SK-N-SH treated with all-trans-retinoic acid at 6 μM for 48 hours (cell line): ENCODE measurements around the gene CHRM4.

ENCODE experiments used
- ATAC-seq: fragments of 200-7000 bp; cut with Tn5 transposase; 3 replicates; pipeline ENCODE4 v1.9.1; 2020; ENCODE audit warnings: mild to moderate bottlenecking, moderate library complexity
- ARNTL ChIP-seq: fragments of 450-650 bp; formaldehyde crosslinking; IDR thresholded peaks from 2 replicates; pipeline ENCODE4 v1.5.0; 2020; ENCODE audit warnings: low read depth, mild to moderate bottlenecking, moderate library complexity, borderline replicate concordance
- BACH2 ChIP-seq: fragments of 250-450 bp; sonication (Bioruptor Pico); IDR thresholded peaks from 2 replicates; pipeline ENCODE4 v1.9.0; 2021; ENCODE audit warnings: mild to moderate bottlenecking, borderline replicate concordance
- CSDC2 ChIP-seq: fragments of 250-450 bp; sonication (Bioruptor Pico); IDR thresholded peaks from 2 replicates; pipeline ENCODE4 v1.5.0; 2020; ENCODE audit warnings: mild to moderate bottlenecking, moderate library complexity
- ESRRG ChIP-seq: fragments of 250-450 bp; sonication (Bioruptor Pico); IDR thresholded peaks from 2 replicates; pipeline ENCODE4 v1.6.1; 2021; ENCODE audit warnings: mild to moderate bottlenecking
- GLIS3 ChIP-seq: fragments of 250-450 bp; sonication (Bioruptor Pico); IDR thresholded peaks from 2 replicates; pipeline ENCODE4 v1.5.0; 2020; ENCODE audit warnings: mild to moderate bottlenecking, moderate library complexity
- ISL1 ChIP-seq: fragments of 250-450 bp; sonication (Bioruptor Pico); IDR thresholded peaks from 2 replicates; pipeline ENCODE4 v2.1.2; 2022; ENCODE audit warnings: mild to moderate bottlenecking, moderate library complexity
- OSR1 ChIP-seq: fragments of 250-450 bp; sonication (Bioruptor Pico); IDR thresholded peaks from 2 replicates; pipeline ENCODE4 v1.8.0; 2022; ENCODE audit warnings: moderate library complexity, mild to moderate bottlenecking, inconsistent platforms
- POU6F1 ChIP-seq: fragments of 250-450 bp; sonication (Bioruptor Pico); IDR thresholded peaks from 2 replicates; pipeline ENCODE4 v1.8.0; 2021; ENCODE audit warnings: low read depth, mild to moderate bottlenecking, moderate library complexity, borderline replicate concordance
- PPARA ChIP-seq: fragments of 250-450 bp; sonication (Bioruptor Pico); IDR thresholded peaks from 2 replicates; pipeline ENCODE4 v1.5.0; 2020; ENCODE audit warnings: mild to moderate bottlenecking, borderline replicate concordance
- RARB ChIP-seq: fragments of 250-450 bp; sonication (Bioruptor Pico); IDR thresholded peaks from 2 replicates; pipeline ENCODE4 v1.8.0; 2021; ENCODE audit warnings: mild to moderate bottlenecking, moderate library complexity
- SNAI2 ChIP-seq: fragments of 250-450 bp; sonication (Bioruptor Pico); IDR thresholded peaks from 2 replicates; pipeline ENCODE4 v1.5.0; 2020; ENCODE audit warnings: mild to moderate bottlenecking, moderate library complexity
- TCF4 ChIP-seq: fragments of 250-450 bp; sonication (Bioruptor Pico); IDR thresholded peaks from 2 replicates; pipeline ENCODE4 v1.8.0; 2021; ENCODE audit warnings: mild to moderate bottlenecking, moderate library complexity, borderline replicate concordance
- TOX ChIP-seq: fragments of 250-450 bp; sonication (Bioruptor Pico); IDR thresholded peaks from 2 replicates; pipeline ENCODE4 v1.8.0; 2021; ENCODE audit warnings: mild to moderate bottlenecking, moderate library complexity, borderline replicate concordance
- ZC3H10 ChIP-seq: fragments of 250-450 bp; sonication (Bioruptor Pico); IDR thresholded peaks from 2 replicates; pipeline ENCODE4 v1.5.1; 2021; ENCODE audit warnings: mild to moderate bottlenecking, moderate library complexity
- ZFP30 ChIP-seq: fragments of 450-650 bp; formaldehyde crosslinking; IDR thresholded peaks from 2 replicates; pipeline ENCODE4 v1.5.0; 2022; ENCODE audit warnings: mild to moderate bottlenecking, moderate library complexity
- ZNF565 ChIP-seq: fragments of 450-650 bp; formaldehyde crosslinking; conservative IDR thresholded peaks from 2 replicates; pipeline ENCODE4 v1.5.0; 2020; ENCODE audit warnings: low read depth, mild to moderate bottlenecking, moderate library complexity
- ZNF8 ChIP-seq: fragments of 450-650 bp; formaldehyde crosslinking; IDR thresholded peaks from 2 replicates; pipeline ENCODE4 v1.5.0; 2020; ENCODE audit warnings: mild to moderate bottlenecking, moderate library complexity
- TF ChIP-seq, protein P1 (sequence below): fragments of 250-450 bp; sonication (Bioruptor Pico); IDR thresholded peaks from 2 replicates; pipeline ENCODE4 v1.8.0; 2020; ENCODE audit warnings: mild to moderate bottlenecking, moderate library complexity, borderline replicate concordance
- TF ChIP-seq, protein P2 (sequence below): fragments of 250-450 bp; sonication (Bioruptor Pico); IDR thresholded peaks from 2 replicates; pipeline ENCODE4 v1.5.1; 2020; ENCODE audit warnings: low read depth, mild to moderate bottlenecking, moderate library complexity
- TF ChIP-seq, protein P3 (sequence below): fragments of 250-450 bp; sonication (Bioruptor Pico); IDR thresholded peaks from 2 replicates; pipeline ENCODE4 v1.5.1; 2021; ENCODE audit warnings: mild to moderate bottlenecking, moderate library complexity

CHRM4 gene

DNA sequence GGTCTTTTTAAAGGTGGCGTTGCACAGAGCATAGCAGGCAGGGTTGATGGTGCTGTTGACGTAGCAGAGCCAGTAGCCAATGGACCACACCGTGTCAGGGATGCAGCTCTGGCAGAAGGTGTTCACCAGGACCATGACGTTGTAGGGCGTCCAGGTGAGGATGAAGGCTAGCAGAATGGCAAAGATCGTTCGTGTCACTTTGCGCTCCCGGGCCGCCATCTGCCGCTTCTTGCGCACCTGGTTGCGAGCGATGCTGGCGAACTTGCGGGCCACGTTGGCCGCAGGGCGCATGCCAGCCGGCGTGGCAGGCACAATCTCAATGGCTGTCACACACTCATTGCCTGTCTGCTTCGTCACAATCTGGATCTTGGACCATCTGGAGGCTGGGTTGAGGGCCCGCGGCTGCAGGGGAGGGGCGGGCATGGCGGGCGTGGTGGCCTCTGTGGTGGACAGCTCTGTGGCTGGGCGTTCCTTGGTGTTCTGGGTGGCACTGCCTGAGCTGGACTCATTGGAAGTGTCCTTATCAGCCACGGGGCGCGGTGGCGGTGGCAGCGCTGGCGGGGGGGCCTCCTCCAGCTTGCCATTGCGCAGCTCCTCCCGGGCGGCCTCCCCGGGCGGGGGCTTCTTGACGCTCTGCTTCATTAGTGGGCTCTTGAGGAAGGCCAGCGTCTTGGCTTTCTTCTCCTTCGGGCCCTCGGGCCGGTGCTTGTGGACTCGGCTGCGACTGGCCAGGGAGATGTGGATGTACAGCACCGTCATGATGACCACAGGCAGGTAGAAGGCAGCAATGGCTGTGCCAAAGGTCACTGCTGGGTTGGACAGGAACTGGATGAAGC lies 6.2 kb downstream of the CHRM4 start:
- ATAC-seq, result no peak
- TF ChIP-seq, protein P1, sequence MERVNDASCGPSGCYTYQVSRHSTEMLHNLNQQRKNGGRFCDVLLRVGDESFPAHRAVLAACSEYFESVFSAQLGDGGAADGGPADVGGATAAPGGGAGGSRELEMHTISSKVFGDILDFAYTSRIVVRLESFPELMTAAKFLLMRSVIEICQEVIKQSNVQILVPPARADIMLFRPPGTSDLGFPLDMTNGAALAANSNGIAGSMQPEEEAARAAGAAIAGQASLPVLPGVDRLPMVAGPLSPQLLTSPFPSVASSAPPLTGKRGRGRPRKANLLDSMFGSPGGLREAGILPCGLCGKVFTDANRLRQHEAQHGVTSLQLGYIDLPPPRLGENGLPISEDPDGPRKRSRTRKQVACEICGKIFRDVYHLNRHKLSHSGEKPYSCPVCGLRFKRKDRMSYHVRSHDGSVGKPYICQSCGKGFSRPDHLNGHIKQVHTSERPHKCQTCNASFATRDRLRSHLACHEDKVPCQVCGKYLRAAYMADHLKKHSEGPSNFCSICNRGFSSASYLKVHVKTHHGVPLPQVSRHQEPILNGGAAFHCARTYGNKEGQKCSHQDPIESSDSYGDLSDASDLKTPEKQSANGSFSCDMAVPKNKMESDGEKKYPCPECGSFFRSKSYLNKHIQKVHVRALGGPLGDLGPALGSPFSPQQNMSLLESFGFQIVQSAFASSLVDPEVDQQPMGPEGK (CRISPR knock-in tag), result no peak
- TF ChIP-seq SNAI2 (CRISPR knock-in tag), result no peak

DNA sequence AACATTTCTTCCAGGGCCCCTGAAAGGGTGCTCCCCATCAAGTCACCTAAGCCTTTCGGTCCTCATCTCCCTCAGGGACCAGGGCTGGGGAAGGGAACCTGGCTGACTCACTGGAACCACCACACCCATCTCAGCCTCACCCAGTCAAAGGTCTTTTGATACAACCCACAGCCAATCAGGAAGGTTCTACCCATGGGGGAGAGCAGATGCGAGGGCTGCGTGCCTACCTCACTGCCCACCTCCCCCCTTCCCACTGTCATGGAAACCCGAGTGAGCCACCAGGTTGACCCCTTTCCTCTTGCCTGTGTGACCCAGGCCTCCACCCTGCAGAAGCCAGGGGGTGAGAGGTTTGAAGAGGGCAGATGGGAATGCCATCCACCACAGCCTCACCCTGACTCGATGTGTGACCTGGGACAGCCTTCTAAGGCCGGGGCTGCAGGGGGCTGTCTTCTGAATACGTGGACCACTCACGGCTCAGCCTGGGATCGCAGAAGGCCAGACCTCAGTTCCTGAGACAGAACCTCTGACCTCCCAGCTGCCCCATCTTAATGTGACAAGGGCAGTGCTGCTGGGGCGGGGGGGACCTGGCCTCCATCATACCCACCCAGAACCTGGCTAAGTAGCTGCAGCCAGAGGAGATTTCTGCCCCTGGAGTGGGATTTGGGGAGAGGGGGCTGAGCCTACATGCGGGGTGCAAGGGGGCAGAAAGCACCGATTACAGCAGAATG lies 7.4 kb downstream of the CHRM4 start:
- TF ChIP-seq ESRRG (CRISPR knock-in tag) (no peak), ZFP30 (CRISPR knock-in tag) (0 out of 2 replicates have a peak, but pooled peaks have one; percentile 5)
- ATAC-seq, result no peak

GRCh38 chr11:46383404-46383758 lies 8.2 kb downstream of the CHRM4 start:
- TF ChIP-seq ZNF565 (CRISPR knock-in tag) (no peak), RARB (CRISPR knock-in tag) (no peak), TCF4 (no peak)
- no peak for ATAC-seq

- TF ChIP-seq ISL1 (CRISPR knock-in tag) (no peak), ZNF565 (CRISPR knock-in tag) (no peak), PPARA (CRISPR knock-in tag) (no peak), GLIS3 (CRISPR knock-in tag) (no peak), CSDC2 (CRISPR knock-in tag) (no peak), ZFP30 (CRISPR knock-in tag) (no peak), BACH2 (CRISPR knock-in tag) (no peak), ZC3H10 (CRISPR knock-in tag) (no peak), RARB (CRISPR knock-in tag) (no peak), ARNTL (CRISPR knock-in tag) (no peak), TCF4 (no peak), TOX (CRISPR knock-in tag) (no peak), ESRRG (CRISPR knock-in tag) (no peak), OSR1 (no peak), ZNF8 (CRISPR knock-in tag) (no peak), SNAI2 (CRISPR knock-in tag) (no peak), POU6F1 (no peak)
- TF ChIP-seq, protein P1 (CRISPR knock-in tag), result no peak
- TF ChIP-seq, protein P2, sequence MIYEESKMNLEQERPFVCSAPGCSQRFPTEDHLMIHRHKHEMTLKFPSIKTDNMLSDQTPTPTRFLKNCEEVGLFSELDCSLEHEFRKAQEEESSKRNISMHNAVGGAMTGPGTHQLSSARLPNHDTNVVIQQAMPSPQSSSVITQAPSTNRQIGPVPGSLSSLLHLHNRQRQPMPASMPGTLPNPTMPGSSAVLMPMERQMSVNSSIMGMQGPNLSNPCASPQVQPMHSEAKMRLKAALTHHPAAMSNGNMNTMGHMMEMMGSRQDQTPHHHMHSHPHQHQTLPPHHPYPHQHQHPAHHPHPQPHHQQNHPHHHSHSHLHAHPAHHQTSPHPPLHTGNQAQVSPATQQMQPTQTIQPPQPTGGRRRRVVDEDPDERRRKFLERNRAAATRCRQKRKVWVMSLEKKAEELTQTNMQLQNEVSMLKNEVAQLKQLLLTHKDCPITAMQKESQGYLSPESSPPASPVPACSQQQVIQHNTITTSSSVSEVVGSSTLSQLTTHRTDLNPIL (CRISPR knock-in tag), result no peak
- TF ChIP-seq, protein P3, sequence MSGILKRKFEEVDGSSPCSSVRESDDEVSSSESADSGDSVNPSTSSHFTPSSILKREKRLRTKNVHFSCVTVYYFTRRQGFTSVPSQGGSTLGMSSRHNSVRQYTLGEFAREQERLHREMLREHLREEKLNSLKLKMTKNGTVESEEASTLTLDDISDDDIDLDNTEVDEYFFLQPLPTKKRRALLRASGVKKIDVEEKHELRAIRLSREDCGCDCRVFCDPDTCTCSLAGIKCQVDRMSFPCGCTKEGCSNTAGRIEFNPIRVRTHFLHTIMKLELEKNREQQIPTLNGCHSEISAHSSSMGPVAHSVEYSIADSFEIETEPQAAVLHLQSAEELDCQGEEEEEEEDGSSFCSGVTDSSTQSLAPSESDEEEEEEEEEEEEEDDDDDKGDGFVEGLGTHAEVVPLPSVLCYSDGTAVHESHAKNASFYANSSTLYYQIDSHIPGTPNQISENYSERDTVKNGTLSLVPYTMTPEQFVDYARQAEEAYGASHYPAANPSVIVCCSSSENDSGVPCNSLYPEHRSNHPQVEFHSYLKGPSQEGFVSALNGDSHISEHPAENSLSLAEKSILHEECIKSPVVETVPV, result no peak
- TF ChIP-seq, all 23 proteins: peak for 0
- ATAC-seq, result peak; percentile 27
Measured at GRCh38 chr11:46382646-46383403, 8.8 kb downstream of the CHRM4 start.
